Mucosa of descending colon (tissue), 3 donors: Measurements from ENCODE around the gene ANKRD33B. TPM values are rescaled to one million over a fixed set of nuclear protein-coding genes. Genes with fewer than 3 reads are reported as not detected.
"Not testable (repeated sequence)": the region's sequence is repeated elsewhere in the genome, so short reads cannot be mapped to it uniquely, and the experiment has no call there.

Source experiments
- ATAC-seq: fragments of 200-7000 bp; cut with Tn5 transposase; one replicate; pipeline ENCODE4 v1.9.1; 2020; ENCODE audit warnings: mild to moderate bottlenecking, moderate library complexity
- DNase-seq, 3 donors: peaks; one replicate each; pipeline ENCODE4 v3.0.0-alpha.2; 2020
- H3K36me3 ChIP-seq: fragments of 200-600 bp; one replicate; pipeline ENCODE4 v1.8.0; 2021; ENCODE audit warnings: low read depth, mild to moderate bottlenecking
- H3K4me1 ChIP-seq: fragments of 200-600 bp; one replicate; pipeline ENCODE4 v1.8.0; 2021; ENCODE audit warnings: low read depth, mild to moderate bottlenecking
- H3K4me3 ChIP-seq: fragments of 200-600 bp; one replicate; pipeline ENCODE4 v1.8.0; 2021; ENCODE audit warnings: mild to moderate bottlenecking
- H3K9me3 ChIP-seq: fragments of 200-600 bp; one replicate; pipeline ENCODE4 v1.8.0; 2021; ENCODE audit warnings: mild to moderate bottlenecking
- intact Hi-C, 2 donors: fragments of 100-400 bp; cut with DNase I in 1 of 2; cut with micrococcal nuclease in 1 of 2; formaldehyde crosslinking; loops; one replicate each; pipeline versions ENCODE4 v1.11.0 to v1.11.1; 2022; cut with DNase I, micrococcal nuclease
- total RNA-seq, 3 donors: library from RNA; stranded (reverse); fragmentation: NEBNext Ultra II Directional in 2 of 3; extraction: Animal tissue kit (Norgen Biotek cat#: 25700) in 2 of 3; gene quantifications; one replicate each; pipeline versions ENCODE4 v1.2.1 to v1.2.4, GENCODE V29; 2021 to 2023
- TF ChIP-seq, protein P1 (sequence below): fragments of 200-600 bp; IDR thresholded peaks from one replicate; pipeline ENCODE4 v1.8.0; 2022; ENCODE audit warnings: antibody characterized with exemption, mild to moderate bottlenecking
- donor health status: DM: no; HTN: no; CAD: no; lungs with moderate emphysema.
- donor health status: DM: no; HTN: no; CAD: no.
- donor health status: DM: no; HTN: yes; CAD: no.

The ANKRD33B gene
- total RNA-seq, 3 donors from 2014 or later: 0.96 to 3.3 (median 1.7) TPM

DNA sequence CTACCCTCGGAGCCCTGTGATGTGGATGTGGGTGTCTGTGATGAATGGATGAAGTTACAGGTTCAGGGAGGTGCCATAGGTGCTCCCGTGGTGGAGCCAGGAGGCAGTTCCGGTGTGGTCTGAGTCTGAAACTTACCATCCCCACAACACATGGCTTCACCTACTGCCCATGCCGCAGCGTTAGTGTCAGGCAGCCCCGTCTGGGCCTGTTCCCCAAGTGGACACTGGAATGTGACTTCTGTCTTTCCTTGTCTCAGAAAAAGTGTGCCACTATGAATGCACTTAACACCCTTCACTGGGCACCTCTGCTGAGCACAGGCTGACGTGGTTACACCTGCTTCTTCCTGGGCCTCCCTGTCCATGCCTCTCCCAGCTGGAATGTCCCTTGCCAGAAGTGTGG is 8.6 kb downstream of the ANKRD33B start:
- no peak overlapping the region for H3K4me3 ChIP-seq
- TF ChIP-seq, protein P1, sequence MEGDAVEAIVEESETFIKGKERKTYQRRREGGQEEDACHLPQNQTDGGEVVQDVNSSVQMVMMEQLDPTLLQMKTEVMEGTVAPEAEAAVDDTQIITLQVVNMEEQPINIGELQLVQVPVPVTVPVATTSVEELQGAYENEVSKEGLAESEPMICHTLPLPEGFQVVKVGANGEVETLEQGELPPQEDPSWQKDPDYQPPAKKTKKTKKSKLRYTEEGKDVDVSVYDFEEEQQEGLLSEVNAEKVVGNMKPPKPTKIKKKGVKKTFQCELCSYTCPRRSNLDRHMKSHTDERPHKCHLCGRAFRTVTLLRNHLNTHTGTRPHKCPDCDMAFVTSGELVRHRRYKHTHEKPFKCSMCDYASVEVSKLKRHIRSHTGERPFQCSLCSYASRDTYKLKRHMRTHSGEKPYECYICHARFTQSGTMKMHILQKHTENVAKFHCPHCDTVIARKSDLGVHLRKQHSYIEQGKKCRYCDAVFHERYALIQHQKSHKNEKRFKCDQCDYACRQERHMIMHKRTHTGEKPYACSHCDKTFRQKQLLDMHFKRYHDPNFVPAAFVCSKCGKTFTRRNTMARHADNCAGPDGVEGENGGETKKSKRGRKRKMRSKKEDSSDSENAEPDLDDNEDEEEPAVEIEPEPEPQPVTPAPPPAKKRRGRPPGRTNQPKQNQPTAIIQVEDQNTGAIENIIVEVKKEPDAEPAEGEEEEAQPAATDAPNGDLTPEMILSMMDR: no peak
- H3K4me1 ChIP-seq: no peaks in the 10 kb centered on the region
- intact Hi-C loops: no loop called here
- H3K36me3 ChIP-seq: no peaks in the 10 kb centered on the region
- ATAC-seq (no peak), DNase-seq (peak in 1 of 3 donors; percentile 12)
- no peaks in the 10 kb centered on the region for H3K9me3 ChIP-seq

DNA sequence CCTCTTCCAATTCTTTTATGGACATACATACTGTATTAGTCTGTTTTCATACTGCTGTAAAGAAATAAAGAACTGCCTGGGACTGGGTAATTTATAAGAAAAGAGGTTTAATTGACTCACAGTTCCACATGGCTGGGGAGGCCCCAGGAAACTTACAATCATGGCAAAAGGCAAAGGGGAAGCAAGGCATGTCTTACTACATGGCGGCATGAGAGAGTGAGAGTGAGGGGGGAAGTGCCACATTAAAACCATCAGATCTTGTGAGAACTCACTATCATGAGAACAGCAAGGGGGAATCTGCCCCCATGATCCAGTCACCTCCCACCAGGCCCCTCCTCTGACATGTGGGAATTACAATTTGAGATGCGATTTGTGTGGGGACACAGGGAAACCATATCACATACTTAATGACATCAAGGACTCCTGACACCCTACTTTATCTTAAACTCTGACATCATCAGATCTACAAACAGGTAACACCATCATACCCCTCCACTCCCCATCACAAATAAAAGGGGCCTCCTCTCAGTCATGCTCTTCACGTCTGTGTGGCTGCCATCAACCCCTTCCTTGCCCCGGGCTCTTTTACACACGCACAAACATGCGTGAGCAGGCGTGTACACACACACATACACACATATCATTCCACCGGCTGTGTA is 9.7 kb downstream of the ANKRD33B start:
- Histone ChIP-seq H3K36me3 (no peaks in the 10 kb centered on the region), H3K9me3 (no peaks in the 10 kb centered on the region), H3K4me1 (no peaks in the 10 kb centered on the region), H3K4me3 (no peak overlapping the region)
- TF ChIP-seq, protein P1: no peak
- ATAC-seq: no peak
- DNase-seq: no peak
- intact Hi-C loops: no loop called here

DNA sequence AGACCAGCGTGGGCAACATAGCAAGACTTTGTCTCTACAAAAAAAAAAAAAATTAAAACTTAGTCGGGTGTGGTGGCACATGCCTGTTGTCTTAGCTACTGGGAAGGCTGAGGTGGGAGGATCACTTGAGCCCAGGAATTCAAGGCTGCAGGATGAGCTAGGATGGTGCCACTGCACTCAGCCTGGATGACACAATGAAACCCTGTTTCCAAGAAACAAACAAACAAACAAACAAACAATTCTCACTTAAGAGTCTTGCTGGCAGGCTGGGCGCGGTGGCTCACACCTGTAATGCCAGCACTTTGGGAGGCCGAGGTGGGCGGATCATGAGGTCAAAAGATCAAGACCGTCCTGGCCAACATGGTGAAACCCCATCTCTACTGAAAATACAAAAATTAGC is 11.0 kb downstream of the ANKRD33B start:
- H3K4me3 ChIP-seq, H3K4me1 ChIP-seq, ATAC-seq, H3K9me3 ChIP-seq, intact Hi-C loops, H3K36me3 ChIP-seq: not testable (repeated sequence)
- peak in 1 of 3 donors; percentile 13 for DNase-seq

DNA sequence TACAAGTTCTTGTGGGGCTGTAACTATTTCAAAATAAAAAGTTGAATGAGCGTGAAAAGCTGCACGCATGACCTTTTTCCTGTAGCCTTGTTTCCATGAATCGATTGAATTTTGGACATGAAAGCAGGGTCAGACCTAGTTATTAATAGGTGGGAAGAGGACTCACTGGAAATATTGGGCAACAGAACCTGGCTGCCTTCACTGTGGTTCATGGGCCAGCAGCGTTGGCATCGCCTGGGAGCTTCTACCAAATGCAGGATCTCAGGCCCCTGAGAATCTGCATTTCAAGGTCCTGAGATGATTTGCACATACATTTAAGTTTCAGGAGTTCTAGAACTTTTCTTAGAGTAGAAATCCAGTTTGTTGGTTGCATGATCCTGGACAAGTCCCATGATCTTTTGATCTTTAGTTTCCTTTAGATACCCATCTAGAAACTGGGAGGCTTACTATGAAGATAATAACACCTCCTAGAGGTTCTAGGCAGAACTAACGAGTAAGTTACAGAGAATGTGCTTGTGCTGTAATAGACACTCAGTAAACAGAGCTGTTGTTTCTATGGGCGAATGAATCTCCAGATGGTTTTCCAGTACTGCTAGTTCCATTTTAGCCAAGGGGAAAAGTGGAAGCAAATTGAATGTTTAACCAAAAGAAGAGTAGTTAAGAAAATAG is 12.4 kb downstream of the ANKRD33B start:
- Histone ChIP-seq H3K4me3 (no peak overlapping the region), H3K9me3 (no peaks in the 10 kb centered on the region), H3K4me1 (no peaks in the 10 kb centered on the region), H3K36me3 (no peaks in the 10 kb centered on the region)
- intact Hi-C loops: no loop called here
- ATAC-seq (no peak), DNase-seq (no peak)
- TF ChIP-seq, protein P1: no peak

DNA sequence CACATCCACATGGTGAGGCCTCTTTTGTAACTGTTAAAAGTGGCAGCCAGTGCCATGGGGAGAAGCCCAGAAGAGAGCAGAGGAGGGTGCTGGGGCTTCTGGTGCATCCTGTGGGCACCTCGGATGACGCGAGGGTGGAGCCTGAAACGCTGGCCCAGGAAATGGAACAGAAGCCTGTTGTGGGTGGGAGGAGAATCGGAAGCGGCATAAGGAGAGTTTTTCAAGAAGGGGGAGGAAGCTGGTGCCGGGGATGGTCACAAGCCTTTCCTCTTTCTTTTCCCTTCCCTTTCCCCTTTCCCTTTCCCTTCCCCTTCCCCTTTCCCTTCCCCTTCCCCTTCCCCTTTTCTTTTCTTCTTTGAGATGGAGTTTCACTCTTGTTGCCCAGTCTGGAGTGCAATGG is 12.9 kb downstream of the ANKRD33B start:
- H3K4me1 ChIP-seq: no peaks in the 10 kb centered on the region
- H3K9me3 ChIP-seq: no peaks in the 10 kb centered on the region
- intact Hi-C loops: no loop called here
- H3K36me3 ChIP-seq: no peaks in the 10 kb centered on the region
- no peak overlapping the region for H3K4me3 ChIP-seq
- TF ChIP-seq, protein P1: no peak
- peak in 1 of 3 donors; percentile 16 for DNase-seq
- no peak for ATAC-seq
